ENCODE measurements around the gene GALK2. TPM values are rescaled to one million over a fixed set of nuclear protein-coding genes. Genes with fewer than 3 reads are reported as not detected.

Gene GALK2
- 59.4 and 63.8 TPM in 2 replicates for total RNA-seq (2014; rRNA removed; shearing (Covaris generic))

DNA sequence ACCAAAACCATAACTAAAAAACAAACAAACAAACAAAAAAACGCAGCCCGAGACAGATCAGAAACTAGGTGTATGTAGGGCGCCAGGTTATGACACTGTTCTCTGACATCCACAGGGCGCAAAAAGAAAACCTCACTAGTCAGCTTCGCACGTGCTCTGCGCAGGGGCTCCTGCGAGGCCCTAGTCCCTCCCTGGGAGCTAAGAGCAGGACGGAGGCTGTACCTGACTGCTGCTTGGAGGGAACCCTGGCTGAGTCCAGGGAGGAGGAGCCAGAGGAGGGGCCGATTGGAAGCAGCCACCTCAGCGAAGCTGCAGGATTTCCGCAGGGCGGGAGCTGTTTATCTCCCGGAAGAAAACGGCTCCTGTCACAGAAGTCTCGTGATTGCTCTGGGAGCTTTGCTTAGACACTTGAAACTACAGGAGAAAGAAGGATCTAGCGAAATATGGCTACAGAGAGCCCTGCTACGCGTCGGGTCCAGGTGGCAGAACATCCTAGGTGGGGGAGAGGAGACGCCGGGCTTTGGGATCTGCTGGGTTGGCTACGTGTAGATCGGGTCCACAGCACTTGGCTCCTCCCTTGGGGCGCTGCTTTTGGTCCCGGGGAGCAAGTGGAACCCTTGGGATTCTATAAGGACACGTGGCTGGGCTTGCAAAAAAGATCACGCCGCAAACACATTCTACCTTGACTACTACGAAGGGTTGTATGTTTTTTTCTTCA is at the start of gene GALK2:
Gene GALK2 (plus strand): TSS at position 368 of the 718 bp plus-strand sequence. CDS start 76 bp downstream, at position 444.
- peak; percentile 84 for DNase-seq (ENCODE audit: low spot score)

DNA sequence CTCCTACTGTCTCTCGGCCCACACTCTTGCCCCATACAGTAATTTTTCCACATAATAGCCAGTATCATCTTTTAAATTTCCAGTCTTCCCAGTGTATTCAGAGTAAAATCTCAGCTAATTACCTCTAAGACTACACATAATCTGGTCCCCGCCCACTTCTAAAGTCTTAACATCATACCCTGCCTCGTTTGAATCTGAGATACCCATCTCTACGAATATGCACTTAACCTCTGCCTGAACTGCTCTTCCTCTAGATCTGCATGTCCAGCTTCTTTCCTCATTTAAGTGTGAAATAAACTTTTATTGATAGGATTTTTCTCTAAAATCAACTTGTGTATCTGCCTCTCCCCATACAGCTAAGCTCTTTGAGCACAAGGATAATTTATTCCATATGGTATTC is 49.2 kb upstream of the GALK2 start:
- DNase-seq (ENCODE audit: low spot score), result no peak

DNA sequence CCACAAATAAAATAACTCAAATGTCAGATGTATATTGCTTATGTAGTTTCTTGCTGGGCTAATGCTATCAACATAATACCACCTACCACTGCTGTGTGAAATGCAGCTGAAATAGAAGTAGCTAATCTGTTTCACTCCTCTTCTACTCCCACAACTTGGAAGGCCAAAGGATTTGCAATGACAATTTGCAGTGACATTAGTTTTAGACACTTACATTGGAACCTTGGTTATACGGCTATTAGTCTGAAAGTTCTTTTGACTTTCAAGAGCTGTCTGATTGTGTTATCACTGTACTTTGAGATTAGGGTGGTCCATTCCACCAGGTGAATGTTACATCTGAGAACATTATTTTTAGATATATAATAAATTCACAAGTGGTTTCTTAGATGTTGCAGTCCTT is 48.1 kb upstream of the GALK2 start:
- no peak for DNase-seq (ENCODE audit: low spot score)

DNA sequence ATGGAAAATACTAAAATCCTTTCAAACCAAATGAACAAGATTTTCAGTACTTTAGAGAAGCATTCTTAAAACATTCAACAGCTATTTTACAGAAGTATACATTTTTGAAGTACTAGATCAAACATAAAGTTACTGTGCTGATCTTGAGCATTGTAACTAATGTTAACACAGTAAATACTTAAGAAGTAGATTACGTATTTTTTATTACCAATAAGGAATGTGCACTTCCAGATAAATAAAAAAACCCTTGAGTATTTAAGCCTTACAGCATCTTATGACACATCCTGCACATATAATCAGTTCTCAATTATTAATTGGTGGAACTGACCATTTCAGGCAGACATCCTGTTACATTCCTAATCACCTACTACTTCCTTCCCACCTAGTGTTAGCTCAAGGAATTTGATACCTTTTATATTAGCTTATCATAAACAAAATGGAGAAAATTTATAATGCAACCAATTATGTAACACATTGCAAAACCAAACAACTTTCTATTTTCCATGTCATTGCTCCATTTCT is 47.4 kb upstream of the GALK2 start:
- no peak for DNase-seq (ENCODE audit: low spot score)

DNA sequence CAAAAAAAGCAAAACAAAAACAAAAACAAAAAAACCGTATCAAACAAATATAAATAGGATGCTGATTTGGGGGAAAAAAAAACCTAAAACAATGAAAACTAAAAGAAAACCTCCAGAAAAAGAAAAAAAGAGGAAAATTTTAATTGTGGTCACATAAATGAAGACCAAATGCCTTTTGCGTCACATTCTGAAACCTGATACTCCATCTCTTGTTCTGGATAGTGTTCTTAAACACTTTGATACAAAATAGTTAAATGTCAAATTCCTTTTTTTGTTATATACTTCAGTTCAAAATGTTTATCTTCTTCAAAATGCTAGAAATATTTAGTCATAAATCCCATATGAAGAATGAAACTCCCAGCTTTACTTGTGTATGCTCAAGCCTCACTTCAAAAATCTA is 45.7 kb upstream of the GALK2 start:
- DNase-seq (ENCODE audit: low spot score), result no peak

DNA sequence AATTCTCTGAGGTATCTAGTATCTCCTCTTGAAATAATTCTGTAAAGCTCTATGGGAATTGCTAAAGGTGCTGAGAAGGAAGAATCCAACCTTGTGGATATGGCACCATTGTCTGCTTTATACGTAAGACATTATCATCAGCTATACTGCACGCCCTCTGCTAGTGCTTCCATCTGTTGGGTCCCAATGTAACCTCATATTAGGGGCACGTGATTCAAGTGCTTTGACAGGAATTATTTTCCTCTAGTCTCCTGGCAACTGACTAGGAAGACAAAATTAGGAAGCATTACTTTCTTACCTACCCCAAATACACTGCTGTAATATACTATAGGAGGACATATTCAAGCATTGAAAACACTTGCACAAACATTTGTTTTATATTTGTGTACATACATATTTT is 38.6 kb upstream of the GALK2 start:
- DNase-seq (ENCODE audit: low spot score), result no peak

DNA sequence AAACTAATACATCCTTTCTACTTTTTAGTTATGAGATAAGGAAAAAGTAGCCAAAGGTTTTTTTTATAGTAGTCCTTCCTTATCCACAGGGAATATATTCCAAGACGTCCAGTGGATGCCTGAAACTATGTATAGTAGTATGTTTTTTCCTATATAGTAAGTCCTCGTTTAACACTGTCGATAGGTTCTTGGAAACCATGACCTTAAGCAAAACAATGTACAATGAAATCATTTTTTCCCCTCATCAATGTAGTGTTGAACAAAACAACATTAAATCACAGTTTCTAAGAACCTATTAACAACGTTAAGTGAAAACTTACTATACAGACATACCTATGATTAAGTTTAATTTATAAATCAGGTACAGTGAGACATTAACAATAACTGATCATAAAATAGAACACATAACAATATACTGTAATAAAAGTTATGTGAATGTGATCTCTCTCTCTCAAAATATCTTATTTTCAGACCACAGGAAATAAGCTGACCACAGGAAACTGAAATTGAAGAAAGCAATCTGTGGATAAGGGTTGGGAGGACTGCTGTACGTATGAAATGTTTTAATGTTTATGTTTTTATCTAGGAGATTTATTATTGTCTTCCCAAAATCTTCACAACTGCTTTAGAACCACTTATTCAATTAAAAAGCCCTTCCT is 35.2 kb upstream of the GALK2 start:
- no peak for DNase-seq (ENCODE audit: low spot score)

DNA sequence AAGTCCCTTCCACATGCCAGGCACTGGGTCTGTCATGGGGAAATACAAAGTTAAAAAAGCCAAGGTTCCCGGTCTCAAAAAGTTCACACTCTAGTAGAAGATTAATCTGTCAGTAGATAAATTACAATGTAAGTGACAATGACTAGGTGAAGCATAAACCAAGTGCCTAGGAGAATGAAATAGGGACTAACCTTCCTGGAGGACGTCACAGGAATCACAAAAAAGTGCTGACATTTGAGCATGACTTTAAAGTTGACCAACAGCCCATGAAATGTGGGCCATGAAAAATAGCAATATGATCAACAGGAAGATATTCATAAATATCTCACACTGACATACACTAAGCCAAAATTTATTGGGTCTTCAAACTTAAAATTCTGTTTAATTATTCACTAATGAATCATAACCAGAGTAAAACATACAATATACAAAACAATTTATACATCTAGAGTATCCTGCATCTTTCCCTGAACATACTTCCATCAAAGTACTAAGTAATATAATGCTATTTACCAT is 34.6 kb upstream of the GALK2 start:
- no peak for DNase-seq (ENCODE audit: low spot score)

DNA sequence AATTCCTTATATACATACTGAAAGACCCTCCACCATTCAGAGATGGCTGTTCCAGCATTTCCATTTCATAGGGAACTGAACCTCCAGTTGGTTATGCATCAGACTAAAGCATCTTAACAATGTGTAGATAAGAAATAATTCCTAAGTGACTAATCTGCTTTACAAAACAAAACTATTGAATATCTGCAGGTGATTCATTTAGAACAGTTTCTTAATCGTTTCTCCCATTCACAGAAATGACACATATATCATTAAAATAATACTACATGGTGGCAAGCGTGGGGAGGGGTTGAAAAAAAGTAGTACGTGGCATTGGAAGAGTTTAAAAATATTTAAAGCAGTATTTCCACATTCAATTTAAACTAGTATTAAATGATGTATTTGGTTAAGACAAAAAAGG is 34.1 kb upstream of the GALK2 start:
- no peak for DNase-seq (ENCODE audit: low spot score)

DNA sequence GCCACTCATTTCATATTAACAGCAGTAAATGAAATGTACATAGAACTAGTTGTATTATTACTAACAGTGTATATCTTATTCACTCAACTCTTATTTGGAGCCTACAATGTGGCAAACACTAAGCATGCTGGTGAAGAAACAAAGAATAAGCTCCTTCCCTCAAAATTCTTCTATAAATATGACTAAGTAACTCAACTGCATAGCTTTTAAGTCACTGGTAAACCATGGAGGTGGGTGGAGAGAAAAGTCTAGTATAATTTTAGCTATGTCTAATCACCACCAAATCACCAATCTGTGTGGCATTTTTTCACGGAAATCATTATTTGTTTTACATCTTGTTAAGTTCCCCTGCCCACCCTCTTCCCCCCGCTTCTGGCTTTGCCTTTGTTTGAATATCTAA is 32.2 kb upstream of the GALK2 start:
- DNase-seq (ENCODE audit: low spot score), result no peak

DNA sequence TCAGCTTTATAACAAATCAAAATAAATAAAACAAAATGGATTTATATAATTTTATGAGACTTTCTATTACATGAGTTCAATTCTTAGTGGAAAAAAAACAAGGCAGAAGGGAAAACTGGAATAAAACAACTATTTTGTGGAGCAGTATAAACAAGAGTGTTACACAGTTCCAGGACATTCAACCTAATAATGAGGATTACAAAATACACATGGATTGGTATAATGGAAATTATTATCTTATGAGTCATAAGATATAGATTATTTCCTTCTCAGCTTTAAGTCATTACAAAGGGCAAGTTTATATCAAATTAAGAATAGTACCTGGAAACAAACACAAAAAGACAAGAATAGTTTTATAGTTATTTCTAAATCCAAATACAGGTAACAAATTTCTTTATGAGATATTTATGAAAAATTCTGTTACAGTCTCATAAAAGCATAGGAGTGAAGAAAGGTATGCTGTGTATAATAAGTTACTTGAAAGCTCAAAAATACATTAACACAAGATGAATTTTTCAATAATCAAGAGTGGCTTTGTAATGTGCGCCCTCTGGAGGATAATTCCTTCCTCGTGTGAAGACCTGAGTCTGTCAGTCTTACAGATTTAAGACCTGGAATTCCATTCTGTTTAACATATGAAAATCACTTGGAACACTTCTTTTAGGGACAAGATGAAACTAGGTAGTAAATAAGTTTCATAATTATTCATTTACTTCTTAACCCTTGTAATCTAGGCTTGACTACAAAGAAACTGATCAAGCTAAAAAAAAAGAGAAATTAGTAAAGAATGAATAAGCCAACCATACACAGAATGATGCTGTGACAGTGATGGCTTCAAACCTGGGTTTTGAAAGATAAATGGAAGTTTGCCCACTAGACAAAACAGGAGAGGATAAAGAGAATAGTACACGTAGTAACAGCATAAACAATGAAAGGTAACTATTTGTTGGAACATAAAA is 24.1 kb upstream of the GALK2 start:
- DNase-seq (ENCODE audit: low spot score), result peak; percentile 31

DNA sequence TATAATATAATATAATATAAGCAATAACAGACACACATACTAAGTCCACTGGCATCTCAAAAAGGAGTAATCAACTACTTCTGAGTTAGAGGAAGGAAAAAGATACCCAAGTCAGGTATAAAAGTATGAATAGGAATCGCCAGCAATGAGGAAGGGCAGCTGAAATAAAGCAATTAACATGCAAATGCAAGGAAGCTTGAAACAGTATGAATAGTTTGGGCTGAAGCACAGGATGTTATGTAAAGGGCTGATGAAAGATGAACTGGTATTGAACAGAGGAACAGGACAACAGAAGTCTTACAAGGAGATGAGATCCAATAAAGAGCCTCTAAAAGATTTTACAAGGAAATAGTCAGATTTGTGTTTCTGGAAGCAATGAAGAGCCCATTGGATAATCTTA is 21.7 kb upstream of the GALK2 start:
- no peak for DNase-seq (ENCODE audit: low spot score)

DNA sequence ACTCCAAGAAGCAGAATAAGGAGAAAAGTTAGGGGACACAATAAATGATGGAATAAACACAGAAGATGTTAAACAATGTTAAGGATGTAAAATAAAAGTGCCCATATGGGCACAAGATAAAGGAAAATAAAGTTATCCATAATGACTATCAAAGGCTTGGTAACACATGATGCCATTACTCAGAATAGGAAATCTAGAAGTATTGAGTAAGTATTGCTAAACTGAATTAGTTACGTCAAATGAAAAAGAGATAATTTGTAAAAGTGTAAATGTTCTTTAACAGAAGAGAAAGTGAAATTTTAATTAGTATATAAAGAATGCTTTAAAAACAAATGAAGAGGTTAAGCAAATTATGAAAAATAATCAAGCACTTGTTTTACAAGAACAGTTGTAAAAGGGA is 21.3 kb upstream of the GALK2 start:
- no peak for DNase-seq (ENCODE audit: low spot score)

DNA sequence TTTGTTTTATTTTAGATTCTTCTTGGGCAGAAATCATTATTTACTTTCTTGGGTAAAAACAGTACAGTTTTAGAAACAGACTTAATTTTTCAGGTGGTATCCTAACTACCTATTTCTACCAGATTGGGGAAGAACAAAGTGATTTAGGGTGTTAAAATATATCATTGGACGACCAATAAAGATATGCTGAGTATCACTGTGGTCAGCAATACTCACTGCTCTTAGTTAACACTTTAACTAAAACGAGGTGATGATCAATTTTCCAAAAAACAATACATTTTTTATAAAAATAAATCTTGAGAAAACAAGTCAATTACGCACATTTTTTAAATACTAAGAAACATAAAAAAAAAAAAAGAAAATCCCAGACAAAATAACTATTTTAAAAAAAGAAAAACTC is 18.2 kb upstream of the GALK2 start:
- DNase-seq (ENCODE audit: low spot score), result no peak

DNA sequence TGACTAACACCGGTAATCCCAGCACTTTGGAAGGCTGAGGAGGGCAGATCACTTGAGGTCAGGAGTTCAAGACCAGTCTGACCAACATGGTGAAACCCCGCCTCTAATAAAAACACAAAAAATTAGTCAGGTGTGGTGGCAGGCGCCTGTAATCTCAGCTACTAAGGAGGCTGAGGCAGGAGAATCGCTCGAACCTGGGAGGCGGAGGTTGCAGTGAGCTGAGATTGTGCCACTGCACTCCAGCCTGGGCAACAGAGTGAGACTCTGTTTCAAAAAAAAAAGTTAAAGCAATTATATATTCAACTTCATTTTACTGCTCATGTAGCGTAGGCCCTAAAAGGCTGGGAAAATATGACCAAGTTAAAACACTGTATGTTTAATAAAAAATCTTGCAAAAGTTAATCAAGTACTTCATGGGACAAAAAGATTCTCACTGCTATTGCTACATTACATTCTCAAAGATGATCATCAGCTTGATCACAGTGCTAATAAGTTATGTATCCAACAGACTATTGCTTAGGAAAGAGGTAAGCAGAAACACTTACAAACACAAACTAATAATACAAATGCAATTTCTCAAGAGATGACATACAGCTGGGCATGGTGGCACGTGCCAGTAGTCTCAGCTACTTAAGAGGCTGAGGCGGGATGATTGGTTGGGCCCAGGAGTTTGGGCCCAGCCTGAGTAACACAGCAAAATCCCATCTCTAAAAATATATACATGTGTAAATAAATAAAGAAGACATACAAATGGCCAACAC is 17.3 kb upstream of the GALK2 start:
- no peak for DNase-seq (ENCODE audit: low spot score)

DNA sequence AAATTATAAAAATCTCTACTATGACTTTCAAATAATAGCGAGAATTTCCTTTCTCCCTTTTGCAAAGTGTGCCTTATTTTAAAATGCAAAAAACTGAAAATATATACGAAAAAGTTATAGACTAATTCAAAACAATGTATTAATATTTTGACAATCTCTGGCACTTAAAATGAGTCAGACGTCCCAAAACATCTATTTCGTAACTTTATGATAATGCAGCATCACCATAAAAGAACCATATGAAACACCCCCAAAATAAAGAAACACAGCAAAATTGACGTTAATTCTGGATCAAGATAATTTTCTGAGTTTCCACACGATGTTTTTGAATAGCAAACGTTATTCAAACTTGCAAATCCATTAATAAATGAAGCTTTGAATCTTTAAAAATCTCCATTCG is 15.7 kb upstream of the GALK2 start:
- DNase-seq (ENCODE audit: low spot score), result no peak

DNA sequence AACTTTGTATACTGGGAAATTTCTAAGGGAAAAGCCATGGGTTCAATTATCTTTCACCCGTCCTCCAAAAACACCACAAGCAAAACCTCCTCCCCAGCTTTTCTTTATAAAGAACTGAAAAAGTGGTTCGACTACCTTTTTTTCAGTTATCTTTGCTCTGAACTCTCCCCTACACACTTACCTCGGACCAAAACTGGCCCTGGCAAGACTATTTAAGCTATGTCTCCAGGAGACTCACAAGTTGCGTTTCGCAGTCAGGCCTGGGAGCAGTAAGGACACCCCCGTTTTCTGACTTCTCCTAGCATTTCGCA is 15.3 kb upstream of the GALK2 start:
- peak; percentile 6 for DNase-seq (ENCODE audit: low spot score)

DNA sequence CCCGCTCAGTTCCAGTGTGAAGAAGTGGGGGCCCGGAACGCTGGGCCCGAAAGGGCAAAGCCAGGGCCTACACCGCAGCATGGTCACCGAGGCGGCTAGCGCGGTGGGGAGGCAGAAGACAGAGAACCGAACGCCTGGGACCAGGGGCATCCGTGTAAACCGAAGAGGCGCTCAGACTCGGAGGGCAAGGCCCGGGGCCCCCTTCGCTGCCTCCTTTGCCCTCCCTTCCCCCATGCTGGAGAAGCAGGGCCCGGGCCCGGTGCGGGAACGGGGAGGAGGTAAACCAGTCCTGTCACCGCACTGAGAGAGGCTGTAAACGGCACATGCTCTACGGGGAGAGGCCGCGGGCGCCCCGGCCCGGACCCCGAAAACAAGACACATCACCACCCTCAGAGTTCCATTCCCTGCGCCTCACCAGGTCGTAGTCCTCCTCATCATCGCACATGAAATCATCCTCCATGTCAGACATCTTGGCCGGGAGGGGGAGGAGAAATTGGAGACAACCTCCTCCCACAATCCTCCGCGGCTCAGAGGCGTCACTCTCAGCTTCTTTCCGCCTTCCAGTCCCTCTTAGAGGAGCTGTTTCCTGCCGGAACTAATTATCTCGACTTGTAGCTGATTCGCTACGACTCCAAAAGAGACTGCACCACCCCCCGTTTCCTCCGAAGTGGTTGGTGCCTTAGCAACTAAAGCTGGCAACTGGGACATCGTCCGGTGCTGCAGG is 14.8 kb upstream of the GALK2 start, which contains the start of gene COPS2:
Gene COPS2 (minus strand): TSS at position 490 of the 724 bp plus-strand sequence. CDS start 21 bp downstream, at position 469.
- peak; percentile 95 for DNase-seq (ENCODE audit: low spot score)

DNA sequence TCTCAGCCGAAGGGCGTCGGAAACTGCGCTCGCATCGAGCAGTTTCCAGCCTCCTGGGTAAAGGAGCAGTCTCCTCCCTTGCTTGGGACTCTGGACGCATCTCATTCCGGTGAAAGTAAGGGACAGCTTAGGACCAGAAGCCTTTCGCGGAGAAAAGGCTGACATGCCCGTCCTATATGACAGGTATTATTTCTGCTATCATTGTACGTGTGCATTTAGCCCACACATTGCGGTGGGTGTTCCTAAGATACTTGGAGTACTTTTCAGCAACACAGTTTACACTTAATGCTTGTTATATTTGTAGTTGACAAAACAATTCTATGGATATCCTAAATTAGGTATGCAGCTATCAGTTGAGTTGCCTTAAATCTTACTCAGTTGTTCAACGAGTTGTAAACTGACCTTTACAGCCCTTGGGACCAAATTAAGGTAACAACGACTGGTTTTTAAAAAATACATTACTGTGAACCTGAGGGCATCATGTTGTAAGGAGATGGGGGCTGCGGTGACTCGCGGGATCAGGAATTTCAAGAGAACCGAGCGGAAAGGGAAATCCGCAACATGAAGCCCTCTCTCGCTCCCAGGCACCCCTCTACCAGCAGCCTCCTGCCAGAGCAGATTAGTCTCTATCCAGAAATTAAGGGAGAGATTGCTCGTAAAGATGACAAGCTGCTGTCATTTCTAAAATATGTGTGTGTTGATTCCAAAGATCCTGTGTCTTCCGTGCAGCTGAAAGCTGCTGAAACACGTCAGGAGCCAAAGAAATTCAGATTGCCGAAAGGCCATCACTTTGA is 14.0 kb upstream of the GALK2 start:
- no peak for DNase-seq (ENCODE audit: low spot score)

DNA sequence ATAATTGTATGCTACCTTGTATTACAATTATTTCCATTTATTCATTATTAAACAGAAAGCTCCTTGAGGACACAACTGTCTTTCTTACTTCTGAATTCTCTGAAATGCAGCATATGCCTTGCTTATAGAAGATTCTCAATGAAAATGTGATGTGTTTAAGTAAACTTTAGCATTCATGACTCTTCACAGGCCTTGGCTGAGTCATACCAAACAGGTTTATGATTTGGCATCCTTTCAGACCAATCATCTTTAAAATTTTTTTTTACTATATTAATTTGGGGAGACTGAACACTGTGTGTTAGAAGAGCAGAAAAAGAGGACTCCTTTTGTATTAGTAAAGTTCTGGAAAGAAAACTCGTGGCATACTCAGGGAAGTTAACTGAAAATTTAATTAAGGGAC is 6.4 kb upstream of the GALK2 start:
- DNase-seq (ENCODE audit: low spot score), result no peak
